ENCODE results near the gene MXI1.

The MXI1 gene

GRCh38 chr10:110259317-110259716 is 51.9 kb downstream of the MXI1 start:
- Mint-ChIP-seq H3K4me3 (no peak overlapping the region), H3K27me3 (ENCODE audit: low read depth) (no peaks in the 10 kb centered on the region), H3K4me1 (no peaks in the 10 kb centered on the region), H3K9me3 (peaks cover 8% of the 10 kb centered on the region), H3K27ac (no peak overlapping the region), H3K36me3 (ENCODE audit: low read depth) (peaks cover 24% of the 10 kb centered on the region)
- TF ChIP-seq CTCF (IDR thresholded peaks at IDR 0.05; ENCODE audit: unreplicated experiment in 3 of 3) = no peak

GRCh38 chr10:110260746-110261477 is 53.5 kb downstream of the MXI1 start:
- H3K27ac Mint-ChIP-seq = no peak overlapping the region
- H3K4me3 Mint-ChIP-seq = no peak overlapping the region
- TF ChIP-seq CTCF (IDR thresholded peaks at IDR 0.05; ENCODE audit: unreplicated experiment in 3 of 3) = no peak
- no peaks in the 10 kb centered on the region for H3K27me3 Mint-ChIP-seq (ENCODE audit: low read depth)
- peaks cover under 1% of the 10 kb centered on the region for H3K9me3 Mint-ChIP-seq
- no peaks in the 10 kb centered on the region for H3K4me1 Mint-ChIP-seq
- H3K36me3 Mint-ChIP-seq (ENCODE audit: low read depth) = peaks cover 8% of the 10 kb centered on the region

- peaks cover 7% of the 10 kb centered on the region for H3K36me3 Mint-ChIP-seq (ENCODE audit: low read depth)
- no peak overlapping the region for H3K4me3 Mint-ChIP-seq
- peaks cover 2% of the 10 kb centered on the region for H3K4me1 Mint-ChIP-seq
- H3K27ac Mint-ChIP-seq = no peak overlapping the region
- H3K9me3 Mint-ChIP-seq = no peaks in the 10 kb centered on the region
- TF ChIP-seq CTCF (IDR thresholded peaks at IDR 0.05; ENCODE audit: unreplicated experiment in 3 of 3) = no peak
- no peaks in the 10 kb centered on the region for H3K27me3 Mint-ChIP-seq (ENCODE audit: low read depth)
These were observed 55.8 kb downstream of the MXI1 start for GRCh38 chr10:110263164-110263563.

GRCh38 chr10:110265573-110266193 is 58.3 kb downstream of the MXI1 start:
- Mint-ChIP-seq H3K4me1 (peaks cover 22% of the 10 kb centered on the region), H3K36me3 (ENCODE audit: low read depth) (peaks cover 7% of the 10 kb centered on the region), H3K27me3 (ENCODE audit: low read depth) (no peaks in the 10 kb centered on the region), H3K9me3 (no peaks in the 10 kb centered on the region), H3K27ac (no peak overlapping the region), H3K4me3 (no peak overlapping the region)
- no peak for TF ChIP-seq CTCF (IDR thresholded peaks at IDR 0.05; ENCODE audit: unreplicated experiment in 3 of 3)

GRCh38 chr10:110267276-110267675 is 59.9 kb downstream of the MXI1 start:
- Mint-ChIP-seq H3K27me3 (ENCODE audit: low read depth) (no peaks in the 10 kb centered on the region), H3K4me3 (no peak overlapping the region), H3K27ac (no peak overlapping the region), H3K36me3 (ENCODE audit: low read depth) (peaks cover 3% of the 10 kb centered on the region), H3K9me3 (no peaks in the 10 kb centered on the region), H3K4me1 (peaks cover 22% of the 10 kb centered on the region)
- TF ChIP-seq CTCF (IDR thresholded peaks at IDR 0.05; ENCODE audit: unreplicated experiment in 3 of 3) = no peak

GRCh38 chr10:110268442-110268841 is 61.0 kb downstream of the MXI1 start:
- no peaks in the 10 kb centered on the region for H3K27me3 Mint-ChIP-seq (ENCODE audit: low read depth)
- no peaks in the 10 kb centered on the region for H3K9me3 Mint-ChIP-seq
- no peak overlapping the region for H3K27ac Mint-ChIP-seq
- H3K36me3 Mint-ChIP-seq (ENCODE audit: low read depth) = peaks cover 3% of the 10 kb centered on the region
- no peak overlapping the region for H3K4me3 Mint-ChIP-seq
- peaks cover 25% of the 10 kb centered on the region for H3K4me1 Mint-ChIP-seq
- TF ChIP-seq CTCF (IDR thresholded peaks at IDR 0.05; ENCODE audit: unreplicated experiment in 3 of 3) = no peak
